Fibroblast of lung (primary cell): ENCODE measurements around the gene TLR6. TPM values are rescaled to one million over a fixed set of nuclear protein-coding genes. Genes with fewer than 3 reads are reported as not detected.

Experiments
- DNase-seq, 2 donors: peaks; one replicate each; pipeline versions ENCODE4 v3.0.0 to v3.0.0-alpha.2; 2010; ENCODE audit warnings: low read depth in 2 of 2
- H2AFZ ChIP-seq: 2 replicates; pipeline ENCODE4 v1.5.1; 2012; ENCODE audit warnings: low read length, control low read depth, inconsistent platforms
- H3K27ac ChIP-seq: 2 replicates; pipeline ENCODE4 v1.5.1; 2011; ENCODE audit warnings: low read length, control low read depth; ENCODE audit not compliant: insufficient read depth
- H3K27me3 ChIP-seq: 2 replicates; pipeline ENCODE4 v1.5.1; 2011; ENCODE audit warnings: mild to moderate bottlenecking, low read length; ENCODE audit not compliant: control insufficient read depth, insufficient read depth
- H3K36me3 ChIP-seq: 2 replicates; pipeline ENCODE4 v1.5.1; 2011; ENCODE audit warnings: low read length; ENCODE audit not compliant: control insufficient read depth, insufficient read depth
- H3K4me1 ChIP-seq: 2 replicates; pipeline ENCODE4 v1.5.1; 2011; ENCODE audit warnings: low read length; ENCODE audit not compliant: control insufficient read depth, insufficient read depth; ENCODE audit errors: extremely low read depth
- H3K4me2 ChIP-seq: 2 replicates; pipeline ENCODE4 v1.5.1; 2011; ENCODE audit warnings: low read length, control low read depth; ENCODE audit not compliant: insufficient read depth; ENCODE audit errors: extremely low read depth
- H3K4me3 ChIP-seq, 4 experiments: fragments of 200-600 bp in 1 of 4; sonication (generic) in 1 of 4; replicated peaks in 1 of 4; 2 replicates each; pipeline ENCODE4 v1.5.1; 2011 to 2016; ENCODE audit warnings: low read length in 4 of 4, low read depth in 3 of 4, mild to moderate bottlenecking in 3 of 4, control low read depth in 2 of 4, inconsistent platforms in 1 of 4, mixed read lengths in 1 of 4; ENCODE audit not compliant: insufficient read depth in 1 of 4; ENCODE audit errors: control extremely low read depth in 1 of 4
- H3K79me2 ChIP-seq: 2 replicates; pipeline ENCODE4 v1.5.1; 2012; ENCODE audit warnings: mild to moderate bottlenecking, low read length, inconsistent platforms; ENCODE audit not compliant: control insufficient read depth, insufficient read depth
- H3K9ac ChIP-seq: 2 replicates; pipeline ENCODE4 v1.5.1; 2011; ENCODE audit warnings: mild to moderate bottlenecking, low read length, control low read depth; ENCODE audit not compliant: insufficient read depth
- H3K9me3 ChIP-seq: 2 replicates; pipeline ENCODE4 v1.5.1; 2012; ENCODE audit warnings: low read depth, low read length; ENCODE audit not compliant: control insufficient read depth, insufficient read depth
- H4K20me1 ChIP-seq: 2 replicates; pipeline ENCODE4 v1.5.1; 2011; ENCODE audit warnings: low read length; ENCODE audit not compliant: control insufficient read depth, insufficient read depth; ENCODE audit errors: extremely low read depth
- EZH2 ChIP-seq: IDR thresholded peaks from 2 replicates; pipeline ENCODE4 v1.5.1; 2012; ENCODE audit warnings: low read length, control low read depth, mild to moderate bottlenecking; ENCODE audit errors: missing control alignments
- polyA plus RNA-seq, 2 donors: library from polyadenylated mRNA; depleted of rRNA in 1 of 2; stranded (reverse) in 1 of 2; unstranded in 1 of 2; fragments of >200 nt; gene quantifications; 2 replicates each; pipeline ENCODE4 v1.2.1, GENCODE V29; 2011 to 2012; ENCODE audit warnings: missing spikeins in 1 of 2
- total RNA-seq: library from RNA; depleted of rRNA; stranded (reverse); fragments of >200 nt; gene quantifications from 2 replicates; pipeline ENCODE4 v1.2.1, GENCODE V29; 2014
- TF ChIP-seq, protein P1 (sequence below), 2 donors: IDR thresholded peaks in 1 of 2; conservative IDR thresholded peaks in 1 of 2; 1 replicate in 1 of 2; 2 replicates in 1 of 2; pipeline ENCODE4 v1.5.1; 2011 to 2012; ENCODE audit warnings: low read length in 2 of 2, control low read depth in 1 of 2, inconsistent platforms in 1 of 2, low read depth in 1 of 2, mild to moderate bottlenecking in 1 of 2

The TLR6 gene
- total and polyA plus RNA-seq, 2 donors (not counting 1 experiment from before 2014, with no cell fraction given) = 1.9 to 2.3 TPM

DNA sequence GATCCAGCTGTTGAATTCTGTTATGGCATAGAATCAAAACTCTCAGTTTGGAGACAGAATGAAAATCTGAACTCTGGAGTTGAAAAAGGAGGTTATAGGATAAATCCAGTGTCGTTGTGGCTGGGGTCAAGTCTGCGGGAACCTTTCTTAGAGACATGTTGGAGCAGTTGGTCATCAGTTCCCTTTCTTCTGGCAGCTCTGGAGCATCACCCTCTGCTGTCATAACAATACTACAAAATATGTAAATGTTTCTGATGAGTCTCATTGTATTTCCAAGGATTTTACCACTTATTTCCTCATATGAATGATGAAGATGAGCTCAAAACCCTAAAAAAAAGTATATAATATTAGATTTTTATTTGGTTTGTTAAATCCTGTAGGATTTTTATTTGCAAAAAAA, 81.3 kb downstream of the TLR6 start:
- DNase-seq = no peak
- Histone ChIP-seq H2AFZ (no peak overlapping the region), H3K36me3 (no peaks in the 10 kb centered on the region), H3K4me1 (no peaks in the 10 kb centered on the region), H3K79me2 (no peaks in the 10 kb centered on the region), H3K27ac (no peak overlapping the region), H3K9me3 (no peaks in the 10 kb centered on the region), H3K27me3 (peaks cover 8% of the 10 kb centered on the region), H3K9ac (no peak overlapping the region), H4K20me1 (no peaks in the 10 kb centered on the region), H3K4me2 (no peak overlapping the region), H3K4me3 (no peak overlapping the region)
- TF ChIP-seq, protein P1, sequence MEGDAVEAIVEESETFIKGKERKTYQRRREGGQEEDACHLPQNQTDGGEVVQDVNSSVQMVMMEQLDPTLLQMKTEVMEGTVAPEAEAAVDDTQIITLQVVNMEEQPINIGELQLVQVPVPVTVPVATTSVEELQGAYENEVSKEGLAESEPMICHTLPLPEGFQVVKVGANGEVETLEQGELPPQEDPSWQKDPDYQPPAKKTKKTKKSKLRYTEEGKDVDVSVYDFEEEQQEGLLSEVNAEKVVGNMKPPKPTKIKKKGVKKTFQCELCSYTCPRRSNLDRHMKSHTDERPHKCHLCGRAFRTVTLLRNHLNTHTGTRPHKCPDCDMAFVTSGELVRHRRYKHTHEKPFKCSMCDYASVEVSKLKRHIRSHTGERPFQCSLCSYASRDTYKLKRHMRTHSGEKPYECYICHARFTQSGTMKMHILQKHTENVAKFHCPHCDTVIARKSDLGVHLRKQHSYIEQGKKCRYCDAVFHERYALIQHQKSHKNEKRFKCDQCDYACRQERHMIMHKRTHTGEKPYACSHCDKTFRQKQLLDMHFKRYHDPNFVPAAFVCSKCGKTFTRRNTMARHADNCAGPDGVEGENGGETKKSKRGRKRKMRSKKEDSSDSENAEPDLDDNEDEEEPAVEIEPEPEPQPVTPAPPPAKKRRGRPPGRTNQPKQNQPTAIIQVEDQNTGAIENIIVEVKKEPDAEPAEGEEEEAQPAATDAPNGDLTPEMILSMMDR (conservative IDR thresholded peaks at IDR 0.05 in 1 of 2, IDR thresholded peaks at IDR 0.05 in 1 of 2; ENCODE audit: low read depth in 1 of 2, low read length in 2 of 2) = no peak
- TF ChIP-seq EZH2 = no peak

DNA sequence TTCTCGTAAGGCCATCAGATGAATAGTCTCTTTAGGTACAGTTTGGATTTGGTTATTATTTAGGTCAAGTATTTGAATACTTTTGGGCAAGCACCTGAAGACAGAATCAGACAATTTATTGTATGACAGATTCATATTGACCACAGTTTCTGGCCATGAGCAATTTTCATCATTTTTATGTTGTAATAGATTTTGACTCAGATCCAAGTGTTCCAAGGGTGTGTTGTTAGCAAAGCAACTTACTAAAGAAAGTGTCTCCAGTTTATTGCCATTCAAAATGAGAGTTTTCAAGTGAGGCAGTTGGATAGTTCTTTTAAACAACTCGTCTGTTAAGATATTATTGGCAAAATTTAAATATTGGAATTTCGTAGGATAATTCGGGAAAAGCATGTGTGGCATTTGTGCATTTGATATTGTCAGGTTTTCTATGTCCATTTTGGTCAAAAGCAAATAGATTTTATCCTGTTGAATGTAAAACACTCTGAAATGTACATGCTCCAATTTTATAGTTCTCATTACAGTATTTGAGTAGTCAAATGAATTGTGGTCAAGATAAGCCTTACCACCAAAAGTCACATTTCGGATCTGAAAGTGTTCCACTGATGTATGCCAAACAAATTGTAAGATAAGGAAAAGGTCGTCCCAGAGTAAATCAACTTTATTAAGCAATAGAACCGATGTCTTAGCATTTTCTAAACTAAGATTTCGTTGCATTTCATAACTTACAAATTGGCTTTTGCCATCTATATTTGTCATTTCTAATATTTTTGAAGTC, 82.2 kb downstream of the TLR6 start:
- H4K20me1 ChIP-seq = no peaks in the 10 kb centered on the region
- no peak overlapping the region for H3K4me3 ChIP-seq
- H3K79me2 ChIP-seq = no peaks in the 10 kb centered on the region
- TF ChIP-seq EZH2 = no peak
- TF ChIP-seq, protein P1 (conservative IDR thresholded peaks at IDR 0.05 in 1 of 2, IDR thresholded peaks at IDR 0.05 in 1 of 2; ENCODE audit: low read depth in 1 of 2, low read length in 2 of 2) = no peak
- no peak overlapping the region for H3K4me2 ChIP-seq
- no peak overlapping the region for H3K9ac ChIP-seq
- peak in 1 of 2 donors; percentile 58 for DNase-seq
- H3K9me3 ChIP-seq = no peaks in the 10 kb centered on the region
- H3K36me3 ChIP-seq = no peaks in the 10 kb centered on the region
- no peaks in the 10 kb centered on the region for H3K4me1 ChIP-seq
- no peak overlapping the region for H2AFZ ChIP-seq
- H3K27me3 ChIP-seq = peaks cover 8% of the 10 kb centered on the region
- no peak overlapping the region for H3K27ac ChIP-seq

Other genes starting within 250 kb of the TLR6 start
- gene KLF3, start 192.6 kb downstream of the TLR6 start, total RNA-seq = 12.1 and 12.4 TPM in 2 replicates
- 16.3 and 18.9 TPM in 2 replicates for gene KLF3, start 192.6 kb downstream of the TLR6 start, polyA plus RNA-seq
- gene TLR10, start 73.8 kb downstream of the TLR6 start, total RNA-seq = not detected in 2 replicates
- gene TLR10, start 73.8 kb downstream of the TLR6 start, polyA plus RNA-seq = not detected in 2 replicates
- gene TLR1, start 52.0 kb downstream of the TLR6 start, total RNA-seq = 1.3 and 1.7 TPM in 2 replicates
- gene TLR1, start 52.0 kb downstream of the TLR6 start, polyA plus RNA-seq = 0.41 and 0.77 TPM in 2 replicates
- 270 and 296 TPM in 2 replicates for gene FAM114A1, start 11.0 kb upstream of the TLR6 start, total RNA-seq
- 272 and 402 TPM in 2 replicates for gene FAM114A1, start 11.0 kb upstream of the TLR6 start, polyA plus RNA-seq
- gene TMEM156, start 175.6 kb upstream of the TLR6 start, total RNA-seq = 0.17 and 0.26 TPM in 2 replicates
- 0.05 and 0.06 TPM in 2 replicates for gene TMEM156, start 175.6 kb upstream of the TLR6 start, polyA plus RNA-seq
- gene KLHL5, start 205.4 kb upstream of the TLR6 start, total RNA-seq = 120 and 152 TPM in 2 replicates
- gene KLHL5, start 205.4 kb upstream of the TLR6 start, polyA plus RNA-seq = 40.0 and 88.3 TPM in 2 replicates